K562 treated with DMSO at 1 percent for 12 hours (cell line): ENCODE measurements around the gene PYURF. TPM values are rescaled to one million over a fixed set of nuclear protein-coding genes. Genes with fewer than 3 reads are reported as not detected.

Experiments
- total RNA-seq: library from RNA; unstranded; fragments of 300-600 nt; gene quantifications from 2 replicates; pipeline ENCODE4 v1.2.3, GENCODE V29; 2022; ENCODE audit not compliant: insufficient read depth

The PYURF gene, protein sequence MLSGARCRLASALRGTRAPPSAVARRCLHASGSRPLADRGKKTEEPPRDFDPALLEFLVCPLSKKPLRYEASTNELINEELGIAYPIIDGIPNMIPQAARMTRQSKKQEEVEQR
- total RNA-seq, result 96.4 and 126 TPM in 2 replicates

DNA sequence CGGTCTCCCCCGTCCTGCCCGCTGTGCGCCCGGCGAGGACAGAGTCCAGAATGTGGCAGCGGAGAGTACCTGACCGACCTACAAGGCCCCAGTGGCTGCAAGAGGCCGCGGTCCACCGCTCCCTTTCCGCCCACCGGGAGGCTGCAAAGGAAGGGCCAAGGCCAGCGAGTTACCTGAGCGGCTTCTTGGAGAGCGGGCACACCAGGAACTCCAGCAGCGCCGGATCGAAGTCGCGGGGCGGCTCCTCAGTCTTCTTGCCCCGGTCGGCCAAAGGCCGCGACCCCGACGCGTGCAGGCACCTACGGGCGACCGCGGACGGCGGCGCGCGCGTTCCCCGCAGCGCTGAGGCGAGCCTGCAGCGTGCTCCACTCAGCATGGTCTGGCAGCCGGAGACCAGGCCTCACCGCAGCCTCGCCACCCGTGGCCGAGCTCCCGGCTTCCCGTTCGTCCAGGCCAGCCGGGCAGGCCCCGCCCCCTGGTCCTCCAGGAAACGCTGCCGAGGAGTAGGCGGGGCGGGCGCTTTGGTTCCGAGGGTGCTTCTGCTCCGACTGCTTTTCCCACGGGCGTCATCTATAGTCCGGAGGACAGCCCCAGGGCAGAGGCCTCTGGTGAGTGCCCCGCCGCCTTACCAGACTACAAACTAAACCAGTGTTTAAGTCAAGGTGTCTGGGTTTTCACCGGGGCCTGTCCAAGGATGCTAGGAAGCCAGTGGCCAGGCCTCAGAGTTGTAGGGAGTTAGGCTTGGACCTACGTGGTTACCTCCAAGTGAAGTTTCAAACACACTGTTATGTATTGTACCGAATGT, at the start of gene PYURF:
TSS of gene PYURF (minus strand) at position 452 of the 805 bp plus-strand sequence. CDS start at position 376, 76 bp downstream.

Other genes starting within 250 kb of the PYURF start
- 1.9 and 3.2 TPM in 2 replicates for gene PPM1K, start 239.2 kb downstream of the PYURF start, total RNA-seq
- gene HERC6, start 144.9 kb downstream of the PYURF start, total RNA-seq, result 1.1 and 1.2 TPM in 2 replicates
- not detected in 2 replicates for gene HERC5, start 66.7 kb downstream of the PYURF start, total RNA-seq
- gene HERC3, start 68.7 kb upstream of the PYURF start, total RNA-seq, result 5.1 and 17.8 TPM in 2 replicates
- gene NAP1L5, start 174.1 kb upstream of the PYURF start, total RNA-seq, result 2.8 and 4.3 TPM in 2 replicates